Muscle of arm (tissue), 12 donors: Measurements from ENCODE around the gene DLGAP1. TPM values are rescaled to one million over a fixed set of nuclear protein-coding genes. Genes with fewer than 3 reads are reported as not detected.

Source experiments
- DNase-seq: peaks from one replicate; pipeline ENCODE4 v3.0.0-alpha.2; 2013
- polyA plus RNA-seq, 12 donors: library from polyadenylated mRNA; unstranded; fragments of 120-200 nt; gene quantifications; one replicate each; pipeline ENCODE4 v1.2.1, GENCODE V29; 2013; ENCODE audit not compliant: insufficient read length in 12 of 12

DLGAP1 gene
- polyA plus RNA-seq, 12 donors = 1.4 to 3.5 (median 2.5) TPM; not detected in 2

GRCh38 chr18:3948958-3949357 lies 506.1 kb downstream of the DLGAP1 start:
- no peak for DNase-seq

DNA sequence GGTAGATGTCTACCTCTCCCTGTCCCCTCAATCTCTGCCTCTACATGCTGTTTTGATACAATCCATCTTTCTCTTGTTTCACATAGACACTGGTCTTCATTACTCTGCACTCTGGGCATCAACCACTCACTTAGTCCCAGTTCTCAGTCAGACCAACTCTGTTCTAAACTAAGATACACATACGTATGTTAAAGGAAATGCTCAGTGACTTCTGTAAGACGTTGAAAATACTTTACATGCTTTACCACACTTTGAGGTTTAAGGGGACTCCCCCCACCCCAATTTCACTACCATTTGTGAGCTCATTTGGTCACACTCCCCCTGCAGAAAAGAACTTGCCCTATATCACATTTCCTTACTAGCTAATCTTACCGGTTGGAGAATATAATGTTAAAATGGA lies 507.7 kb downstream of the DLGAP1 start:
- DNase-seq = no peak

DNA sequence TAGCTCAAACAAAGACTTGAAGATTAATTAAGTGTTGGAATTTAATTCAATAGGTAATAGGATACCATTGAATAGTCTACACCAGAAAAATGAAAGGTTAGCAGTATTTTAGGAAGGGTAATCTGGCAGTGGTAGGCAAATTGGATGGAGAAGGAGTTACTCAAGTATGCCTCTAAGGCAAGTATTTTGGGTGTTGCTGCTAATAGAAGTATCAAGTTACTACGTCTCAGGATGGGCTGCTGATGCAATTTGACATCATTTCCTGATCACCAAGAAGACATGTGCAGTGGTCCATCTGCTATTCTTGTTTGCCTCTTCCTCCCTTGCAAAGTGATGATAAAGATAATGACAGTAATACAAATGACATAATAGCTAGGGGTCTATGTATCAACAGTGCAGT lies 519.8 kb downstream of the DLGAP1 start:
- no peak for DNase-seq

GRCh38 chr18:3932276-3932675 lies 522.8 kb downstream of the DLGAP1 start:
- no peak for DNase-seq

- DNase-seq = no peak
Observed at GRCh38 chr18:3931542-3932112, 523.5 kb downstream of the DLGAP1 start.

DNA sequence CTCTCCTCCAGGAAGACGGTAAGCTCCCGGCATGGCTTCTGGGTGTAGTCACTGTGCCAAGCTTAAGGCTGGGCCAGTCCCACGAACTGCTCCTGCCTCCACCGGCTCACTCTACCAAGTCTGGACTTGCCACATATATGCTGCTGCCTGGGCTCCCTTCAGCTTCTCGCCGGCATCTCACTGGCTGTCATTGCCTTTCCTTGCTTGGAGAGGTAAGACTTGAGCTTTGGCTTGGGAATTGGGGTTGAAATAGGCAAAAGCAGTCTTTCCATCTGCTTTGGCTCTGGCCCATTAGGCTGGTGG lies 524.1 kb downstream of the DLGAP1 start:
- DNase-seq = no peak

GRCh38 chr18:3930126-3931012 lies 524.7 kb downstream of the DLGAP1 start:
- no peak for DNase-seq

- DNase-seq = no peak
Observed at GRCh38 chr18:3924455-3924854, 530.7 kb downstream of the DLGAP1 start.

DNA sequence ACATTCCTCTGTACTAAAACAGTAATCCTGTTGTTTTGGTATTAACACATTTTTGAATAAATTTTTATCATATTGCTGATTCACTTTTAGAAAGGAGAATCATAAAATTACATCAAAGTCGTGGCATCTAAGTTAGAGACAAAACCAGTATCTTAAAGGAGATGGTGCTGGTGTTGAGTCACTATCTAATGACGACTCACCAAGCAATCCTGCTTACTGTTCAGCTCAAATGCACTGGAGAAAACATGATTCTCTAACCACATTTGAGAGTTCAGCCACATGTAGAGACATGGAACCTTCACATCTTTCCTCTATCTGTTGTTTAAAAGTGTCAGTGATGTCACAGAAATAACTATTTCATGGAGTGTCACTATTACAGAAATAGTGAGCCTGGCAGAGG lies 531.4 kb downstream of the DLGAP1 start:
- DNase-seq = no peak

DNA sequence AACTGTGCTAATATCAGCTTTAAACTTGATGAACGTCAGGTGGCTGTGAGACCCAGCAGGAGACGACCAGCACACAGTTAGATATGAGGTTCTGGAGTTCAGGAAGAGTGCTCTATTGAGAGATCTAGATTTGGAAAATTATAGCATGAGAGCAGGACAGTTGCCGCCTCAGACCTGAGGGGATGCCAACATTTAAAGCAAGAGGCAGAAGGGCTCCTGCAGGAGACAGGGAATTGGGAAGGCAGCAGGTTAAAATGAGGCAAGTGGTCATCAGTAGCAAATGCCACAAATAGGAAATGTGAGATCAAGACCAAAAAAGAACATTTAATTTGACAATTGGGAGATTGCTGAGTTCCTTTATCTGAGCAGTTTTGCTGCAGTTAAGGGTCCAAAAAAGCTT lies 533.3 kb downstream of the DLGAP1 start:
- DNase-seq = no peak

DNA sequence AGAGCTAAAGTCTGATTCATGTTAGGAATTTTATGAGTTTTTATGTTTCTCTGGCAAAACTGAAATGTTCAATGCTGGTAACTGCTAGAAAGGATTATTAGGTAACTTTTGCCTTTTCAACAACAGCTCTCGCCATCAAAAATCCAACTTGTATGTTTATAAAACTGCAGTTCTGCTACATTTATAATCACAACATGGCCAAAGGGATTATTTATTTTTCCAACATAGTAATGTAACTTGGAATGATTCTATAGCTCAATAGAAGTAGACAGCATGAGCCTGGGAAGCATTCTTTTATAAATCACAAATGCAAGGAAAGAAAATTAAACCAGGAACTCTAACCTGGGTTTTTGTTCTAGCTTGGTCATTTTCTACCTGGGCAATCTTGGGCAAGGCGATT lies 534.3 kb downstream of the DLGAP1 start:
- DNase-seq = no peak

GRCh38 chr18:3919396-3920061 lies 535.6 kb downstream of the DLGAP1 start:
- DNase-seq = no peak

- DNase-seq = no peak
Observed at GRCh38 chr18:3916082-3916481, 539.0 kb downstream of the DLGAP1 start.

DNA sequence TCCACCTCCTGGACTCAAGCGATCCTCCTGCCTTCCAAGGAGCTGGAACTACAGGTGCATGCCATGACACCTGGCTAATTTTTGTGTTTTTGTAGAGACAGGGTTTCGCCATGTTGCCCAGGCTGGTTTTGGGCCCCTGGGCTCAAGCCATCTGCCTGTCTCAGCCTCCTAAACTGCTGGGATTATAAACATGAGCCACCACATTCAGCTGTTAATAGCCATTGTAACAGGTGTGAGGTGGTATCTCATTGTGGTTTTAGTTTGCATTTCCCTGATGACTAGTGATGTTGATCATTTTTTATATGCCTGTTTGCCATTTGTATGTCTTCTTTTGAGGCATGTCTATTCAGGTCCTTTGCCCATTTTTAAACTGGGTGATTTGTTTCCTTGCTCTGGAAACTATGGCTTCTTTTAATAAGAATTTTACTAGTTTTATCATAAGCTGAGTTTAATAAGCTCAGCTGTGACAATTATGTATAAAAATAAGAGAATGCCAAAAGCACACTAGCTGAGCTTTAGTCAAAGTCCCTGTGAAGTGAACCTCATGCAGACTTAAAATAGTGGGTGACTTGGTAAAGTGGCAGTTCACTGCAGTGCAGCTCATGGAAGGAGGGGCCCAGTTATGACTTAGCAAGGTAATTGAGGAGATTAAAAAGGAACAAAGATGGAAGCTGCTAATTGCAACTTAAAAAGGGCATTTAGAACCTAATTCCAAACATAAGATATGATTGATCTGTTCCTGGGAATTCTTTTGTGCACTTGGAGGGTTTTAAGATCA lies 540.1 kb downstream of the DLGAP1 start:
- DNase-seq = no peak

DNA sequence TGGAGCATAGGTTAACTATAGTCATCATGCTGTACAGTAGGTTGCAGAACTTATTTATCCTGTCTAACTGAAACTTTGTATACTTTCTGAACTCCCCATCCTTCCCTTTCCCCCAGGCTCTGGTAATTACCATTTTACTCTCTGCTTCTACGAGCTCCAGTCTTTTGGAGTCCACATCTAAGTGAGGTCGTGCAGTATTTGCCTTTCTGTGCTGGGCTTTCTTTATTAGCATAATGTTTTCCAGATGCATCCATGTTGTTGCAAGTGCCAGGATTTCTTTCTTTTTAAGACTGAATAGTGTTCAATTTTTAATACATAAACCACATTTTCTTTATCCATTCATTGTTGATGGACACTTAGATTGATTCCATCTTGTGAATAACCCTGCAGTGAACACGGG lies 541.0 kb downstream of the DLGAP1 start:
- peak; percentile 45 for DNase-seq

- DNase-seq = no peak
Observed at GRCh38 chr18:3912705-3913104, 542.4 kb downstream of the DLGAP1 start.

DNA sequence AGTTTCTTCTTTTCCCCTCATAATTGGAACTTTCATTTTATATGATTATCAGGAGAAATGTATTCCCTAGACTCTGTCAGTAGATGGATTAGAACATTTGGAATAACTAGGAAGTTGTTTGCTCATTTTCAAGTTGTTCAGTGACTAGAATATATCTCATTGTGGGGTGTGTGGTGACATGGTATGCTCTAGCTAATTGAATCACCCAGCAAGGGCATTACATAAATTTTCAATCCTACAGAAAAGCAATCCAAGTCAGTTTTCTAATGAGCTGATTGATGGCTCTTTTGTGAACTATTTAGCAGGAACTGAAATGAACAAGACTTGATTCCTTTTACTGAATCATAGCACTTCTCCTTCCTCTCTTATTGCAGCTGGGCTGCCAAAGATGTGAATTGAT lies 543.7 kb downstream of the DLGAP1 start:
- DNase-seq = no peak

DNA sequence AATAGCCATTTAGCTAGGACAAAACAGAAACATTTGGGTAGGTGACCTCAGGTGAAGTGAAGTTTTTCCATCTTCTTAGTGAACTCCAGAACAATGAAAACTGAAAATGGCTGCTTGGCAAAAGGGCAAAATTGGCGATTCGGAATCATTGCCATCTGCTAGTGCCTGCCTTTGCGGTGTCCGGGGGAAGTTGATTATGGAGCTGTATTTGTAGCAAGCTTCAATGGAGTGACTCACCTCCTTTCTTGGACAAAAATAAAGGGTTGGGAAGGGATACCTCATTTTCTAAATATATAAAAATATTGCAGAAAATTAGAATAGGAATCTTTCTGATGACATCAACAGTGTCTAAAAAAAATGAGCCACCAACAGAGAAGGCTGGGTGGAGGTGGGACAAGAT lies 544.6 kb downstream of the DLGAP1 start:
- no peak for DNase-seq

DNA sequence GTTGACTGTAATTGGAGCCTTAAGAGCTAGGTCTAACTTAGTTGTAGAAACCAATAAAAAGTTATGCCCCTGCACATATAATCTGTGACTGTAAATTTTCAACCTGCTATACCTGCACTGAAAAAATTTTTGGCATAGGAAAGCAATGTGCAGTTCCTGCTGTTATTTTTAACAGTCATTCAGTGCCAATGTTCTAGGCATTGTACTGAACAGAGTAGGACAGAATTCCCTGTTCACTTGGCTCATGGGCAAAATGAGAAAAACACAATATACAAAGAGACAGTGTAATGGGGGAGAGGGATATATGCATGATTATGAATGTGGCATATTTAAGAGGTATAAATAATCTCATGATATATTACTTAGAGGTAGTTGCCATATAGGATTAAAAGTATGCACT lies 547.2 kb downstream of the DLGAP1 start:
- DNase-seq = no peak

GRCh38 chr18:3906116-3906750 lies 548.9 kb downstream of the DLGAP1 start:
- no peak for DNase-seq

- no peak for DNase-seq
Observed at GRCh38 chr18:3903337-3903736, 551.8 kb downstream of the DLGAP1 start.

DNA sequence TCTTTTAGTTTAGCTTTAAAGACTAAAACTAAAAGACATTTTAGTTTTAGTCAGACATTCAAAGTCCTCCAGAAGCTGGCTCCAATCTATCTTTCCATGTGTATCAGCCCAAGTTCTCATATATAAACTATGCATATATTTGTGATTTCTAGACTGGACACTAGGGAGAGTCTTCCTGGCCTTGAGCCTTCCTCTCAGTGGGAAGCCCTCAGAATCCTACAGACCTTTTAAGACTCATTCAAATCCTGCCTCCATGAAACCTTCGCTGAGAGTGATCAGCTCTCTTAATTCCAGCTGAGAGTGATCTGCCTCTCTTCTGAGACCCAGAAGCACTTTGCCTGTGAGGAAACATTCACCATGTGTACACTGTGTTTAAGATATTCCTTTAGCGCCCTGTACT lies 552.4 kb downstream of the DLGAP1 start:
- no peak for DNase-seq
